ENCODE results near the gene CALD1. TPM values are rescaled to one million over a fixed set of nuclear protein-coding genes. Genes with fewer than 3 reads are reported as not detected.

The CALD1 gene
- polyA plus RNA-seq, 1 donor (not counting 4 experiments of a cell fraction or from before 2014, with no cell fraction given): 229 TPM

DNA sequence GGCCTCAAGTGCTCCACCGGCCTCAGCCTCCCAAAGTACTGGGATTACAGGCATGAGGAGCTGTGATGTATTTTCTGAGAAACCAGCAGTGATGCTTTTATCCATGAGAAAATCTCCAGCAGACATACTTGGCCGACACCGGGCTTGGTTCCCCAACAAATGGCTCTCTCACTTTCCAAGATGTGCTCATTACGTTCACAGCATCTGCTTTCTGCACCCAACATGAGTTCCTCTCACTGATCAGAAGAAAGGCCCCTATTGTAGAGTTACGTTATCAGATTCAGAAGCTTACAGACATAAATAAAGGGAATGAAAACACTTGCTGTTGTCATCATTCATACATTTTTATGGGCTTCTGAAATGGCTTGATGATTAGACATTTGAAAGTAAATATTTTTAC, 95.0 kb downstream of the CALD1 start:
- no peaks in the 10 kb centered on the region for H3K27me3 ChIP-seq (ENCODE audit: control insufficient read depth, extremely low read depth, insufficient read depth, low read length)
- no peak overlapping the region for H3K4me3 ChIP-seq (ENCODE audit: control insufficient read depth in 2 of 3, extremely low read depth in 1 of 3, insufficient read depth in 2 of 3, low read depth in 1 of 3, low read length in 3 of 3)
- no peak overlapping the region for H3K9ac ChIP-seq (ENCODE audit: control insufficient read depth, extremely low read depth, insufficient read depth, low read length)
- dilution Hi-C loops (cut with MboI; ENCODE audit: extremely low pct_ligation_motif_present, low sequenced_read_pairs): no loop called here
- H3K4me1 ChIP-seq (ENCODE audit: control insufficient read depth, extremely low read depth, insufficient read depth, low read length): no peaks in the 10 kb centered on the region
- no peak overlapping the region for H3K27ac ChIP-seq (ENCODE audit: control insufficient read depth, insufficient read depth, low read length)
- H3K36me3 ChIP-seq (ENCODE audit: control insufficient read depth in 2 of 2, extremely low read depth in 1 of 2, insufficient read depth in 2 of 2, low read length in 2 of 2): no peaks in the 10 kb centered on the region
- peaks cover 2% of the 10 kb centered on the region for H3K79me2 ChIP-seq (ENCODE audit: control insufficient read depth, insufficient read depth, low read length)
- H2AFZ ChIP-seq (ENCODE audit: control insufficient read depth, low read length): no peak overlapping the region
- H3K9me3 ChIP-seq (ENCODE audit: control insufficient read depth, low read depth, low read length): no peaks in the 10 kb centered on the region
- FAIRE-seq (no peak), DNase-seq (ENCODE audit: low read depth, low spot score) (no peak)
- TF ChIP-seq, protein P1, sequence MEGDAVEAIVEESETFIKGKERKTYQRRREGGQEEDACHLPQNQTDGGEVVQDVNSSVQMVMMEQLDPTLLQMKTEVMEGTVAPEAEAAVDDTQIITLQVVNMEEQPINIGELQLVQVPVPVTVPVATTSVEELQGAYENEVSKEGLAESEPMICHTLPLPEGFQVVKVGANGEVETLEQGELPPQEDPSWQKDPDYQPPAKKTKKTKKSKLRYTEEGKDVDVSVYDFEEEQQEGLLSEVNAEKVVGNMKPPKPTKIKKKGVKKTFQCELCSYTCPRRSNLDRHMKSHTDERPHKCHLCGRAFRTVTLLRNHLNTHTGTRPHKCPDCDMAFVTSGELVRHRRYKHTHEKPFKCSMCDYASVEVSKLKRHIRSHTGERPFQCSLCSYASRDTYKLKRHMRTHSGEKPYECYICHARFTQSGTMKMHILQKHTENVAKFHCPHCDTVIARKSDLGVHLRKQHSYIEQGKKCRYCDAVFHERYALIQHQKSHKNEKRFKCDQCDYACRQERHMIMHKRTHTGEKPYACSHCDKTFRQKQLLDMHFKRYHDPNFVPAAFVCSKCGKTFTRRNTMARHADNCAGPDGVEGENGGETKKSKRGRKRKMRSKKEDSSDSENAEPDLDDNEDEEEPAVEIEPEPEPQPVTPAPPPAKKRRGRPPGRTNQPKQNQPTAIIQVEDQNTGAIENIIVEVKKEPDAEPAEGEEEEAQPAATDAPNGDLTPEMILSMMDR (optimal IDR thresholded peaks at IDR 0.05 in 1 of 3, IDR thresholded peaks at IDR 0.05 in 1 of 3, conservative IDR thresholded peaks at IDR 0.05 in 1 of 3; ENCODE audit: extremely low read depth in 1 of 3, insufficient read depth in 2 of 3, low read length in 3 of 3): no peak
- H4K20me1 ChIP-seq (ENCODE audit: control insufficient read depth, extremely low read depth, insufficient read depth, low read length): no peaks in the 10 kb centered on the region
- no peak overlapping the region for H3K4me2 ChIP-seq (ENCODE audit: control insufficient read depth, extremely low read depth, insufficient read depth, low read depth, low read length)
- no peaks in the 10 kb centered on the region for H3K9me1 ChIP-seq (ENCODE audit: control insufficient read depth, extremely low read depth, insufficient read depth, low read length)

DNA sequence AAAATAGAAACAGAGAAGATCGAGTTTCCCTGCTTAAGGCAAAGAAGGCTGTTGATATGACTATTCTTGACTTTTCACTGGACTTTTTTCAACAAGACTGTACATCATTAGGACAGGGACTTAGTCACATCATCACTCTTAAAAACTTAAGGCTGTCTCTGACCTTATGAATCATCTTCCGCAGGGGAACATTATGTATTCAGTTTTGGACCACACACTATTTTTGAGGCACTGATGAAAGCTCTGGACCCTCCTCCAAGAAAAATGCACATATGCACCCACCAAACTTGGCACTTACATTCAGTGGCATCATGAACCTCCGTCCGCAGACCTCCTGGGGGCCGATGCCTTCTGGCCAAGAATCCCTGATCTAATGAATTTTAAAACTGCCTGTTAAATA, 96.4 kb downstream of the CALD1 start:
- H3K9me3 ChIP-seq (ENCODE audit: control insufficient read depth, low read depth, low read length): no peaks in the 10 kb centered on the region
- H3K9me1 ChIP-seq (ENCODE audit: control insufficient read depth, extremely low read depth, insufficient read depth, low read length): no peaks in the 10 kb centered on the region
- peaks cover 2% of the 10 kb centered on the region for H3K79me2 ChIP-seq (ENCODE audit: control insufficient read depth, insufficient read depth, low read length)
- dilution Hi-C loops (cut with MboI; ENCODE audit: extremely low pct_ligation_motif_present, low sequenced_read_pairs): no loop called here
- DNase-seq (ENCODE audit: low read depth, low spot score) (no peak), FAIRE-seq (no peak)
- no peak overlapping the region for H3K4me3 ChIP-seq (ENCODE audit: control insufficient read depth in 2 of 3, extremely low read depth in 1 of 3, insufficient read depth in 2 of 3, low read depth in 1 of 3, low read length in 3 of 3)
- peaks cover 0 to 2% of the 10 kb centered on the region in 2 experiments for H3K36me3 ChIP-seq (ENCODE audit: control insufficient read depth in 2 of 2, extremely low read depth in 1 of 2, insufficient read depth in 2 of 2, low read length in 2 of 2)
- H2AFZ ChIP-seq (ENCODE audit: control insufficient read depth, low read length): no peak overlapping the region
- H3K27ac ChIP-seq (ENCODE audit: control insufficient read depth, insufficient read depth, low read length): no peak overlapping the region
- H3K27me3 ChIP-seq (ENCODE audit: control insufficient read depth, extremely low read depth, insufficient read depth, low read length): no peaks in the 10 kb centered on the region
- H3K4me2 ChIP-seq (ENCODE audit: control insufficient read depth, extremely low read depth, insufficient read depth, low read depth, low read length): no peak overlapping the region
- no peaks in the 10 kb centered on the region for H4K20me1 ChIP-seq (ENCODE audit: control insufficient read depth, extremely low read depth, insufficient read depth, low read length)
- no peaks in the 10 kb centered on the region for H3K4me1 ChIP-seq (ENCODE audit: control insufficient read depth, extremely low read depth, insufficient read depth, low read length)
- no peak overlapping the region for H3K9ac ChIP-seq (ENCODE audit: control insufficient read depth, extremely low read depth, insufficient read depth, low read length)
- no peak for TF ChIP-seq EZH2 (IDR thresholded peaks at IDR 0.05; ENCODE audit: low read length)
- TF ChIP-seq, protein P1 (optimal IDR thresholded peaks at IDR 0.05 in 1 of 3, IDR thresholded peaks at IDR 0.05 in 1 of 3, conservative IDR thresholded peaks at IDR 0.05 in 1 of 3; ENCODE audit: extremely low read depth in 1 of 3, insufficient read depth in 2 of 3, low read length in 3 of 3): no peak

All from keratinocyte (primary cell).